GM18909 (cell line): Measurements from ENCODE around the gene COL23A1.

Experiments
- ATAC-seq: cut with Tn5 transposase; IDR thresholded peaks from one replicate; pipeline ENCODE4 v1.9.1; 2021; ENCODE audit warnings: mild to moderate bottlenecking; ENCODE audit not compliant: unreplicated experiment, poor library complexity

COL23A1 gene

DNA sequence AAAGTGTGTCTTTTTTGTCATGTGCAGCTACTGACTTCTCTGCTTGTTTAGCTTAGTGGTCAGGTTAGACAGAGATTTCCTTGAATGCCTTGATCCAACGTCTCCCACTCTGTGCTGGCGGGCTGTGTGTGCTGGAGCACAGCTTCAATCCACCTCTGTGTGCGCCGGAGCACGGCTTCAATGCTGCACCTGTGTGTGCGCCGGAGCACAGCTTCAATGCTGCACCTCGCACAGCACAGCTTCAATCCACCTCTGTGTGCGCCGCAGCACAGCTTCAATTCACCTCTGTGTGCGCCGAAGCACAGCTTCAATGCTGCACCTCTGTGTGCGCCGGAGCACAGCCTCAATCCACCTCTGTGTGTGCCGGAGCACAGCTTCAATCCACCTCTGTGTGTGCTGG lies 288.6 kb downstream of the COL23A1 start:
- no peak for ATAC-seq

DNA sequence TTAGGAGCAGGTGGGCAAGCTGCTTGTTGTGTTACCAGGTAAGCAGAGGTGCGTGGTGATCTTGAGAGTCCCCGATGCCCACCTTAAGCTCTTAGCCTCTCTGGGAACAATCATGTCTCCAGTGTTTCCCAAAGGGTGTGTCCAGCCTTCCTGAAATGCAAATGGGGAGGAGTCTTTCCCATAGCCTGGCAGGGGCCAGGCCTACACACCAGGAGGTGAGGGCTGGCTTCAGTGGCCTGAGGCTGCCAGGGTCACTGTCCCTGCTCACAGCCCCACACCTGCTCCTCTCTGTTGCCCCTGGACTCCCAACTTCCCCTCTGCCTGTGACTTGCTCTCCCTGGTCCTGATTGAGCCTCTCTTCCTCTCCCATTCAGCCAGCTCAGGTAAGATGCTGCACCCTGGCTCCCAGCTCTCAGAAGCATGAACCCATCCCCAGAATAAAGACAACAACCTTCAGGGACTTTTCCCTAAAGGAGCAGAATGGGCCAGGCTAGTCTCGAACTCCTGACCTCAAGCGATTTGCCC lies 291.8 kb downstream of the COL23A1 start:
- ATAC-seq, result no peak

DNA sequence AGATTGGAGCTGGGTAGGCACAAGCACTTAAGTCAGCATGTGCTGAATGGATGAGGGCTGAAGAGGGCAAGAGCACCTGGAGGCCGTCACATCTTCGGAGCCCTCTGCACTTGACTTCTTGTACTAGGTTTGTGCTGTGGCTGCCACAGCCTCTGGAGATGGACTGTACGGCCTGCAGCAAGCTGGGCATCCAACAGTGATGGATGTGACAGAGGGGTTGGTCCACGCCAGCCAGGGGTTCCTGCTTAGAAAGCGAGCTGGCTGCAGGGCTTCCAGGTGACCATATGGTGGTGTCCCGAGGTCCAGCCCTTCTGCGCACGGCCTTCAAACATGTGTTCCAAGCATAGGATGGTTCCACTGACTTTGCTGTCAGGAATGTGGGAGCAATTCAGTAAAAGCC lies 292.4 kb downstream of the COL23A1 start:
- ATAC-seq, result no peak

DNA sequence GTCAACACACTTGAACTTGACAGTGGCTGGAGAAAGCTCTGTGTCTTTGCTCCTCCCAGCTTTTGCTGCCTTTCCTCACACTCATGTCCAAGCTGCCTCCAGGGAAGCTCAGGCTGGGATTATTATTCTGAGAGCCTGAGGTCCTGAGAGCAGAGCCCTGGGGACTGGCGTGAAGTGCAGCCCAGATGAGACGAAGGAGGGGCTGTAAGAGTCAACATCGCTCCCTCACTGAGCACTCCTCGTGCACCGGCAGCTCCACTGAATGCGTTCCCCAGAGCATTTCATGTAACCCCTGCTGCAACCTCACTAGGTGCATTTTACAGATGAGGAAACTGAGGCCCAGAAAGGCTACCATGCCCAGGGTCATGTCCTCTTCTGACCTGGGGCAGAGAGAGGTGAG lies 294.1 kb downstream of the COL23A1 start:
- no peak for ATAC-seq

DNA sequence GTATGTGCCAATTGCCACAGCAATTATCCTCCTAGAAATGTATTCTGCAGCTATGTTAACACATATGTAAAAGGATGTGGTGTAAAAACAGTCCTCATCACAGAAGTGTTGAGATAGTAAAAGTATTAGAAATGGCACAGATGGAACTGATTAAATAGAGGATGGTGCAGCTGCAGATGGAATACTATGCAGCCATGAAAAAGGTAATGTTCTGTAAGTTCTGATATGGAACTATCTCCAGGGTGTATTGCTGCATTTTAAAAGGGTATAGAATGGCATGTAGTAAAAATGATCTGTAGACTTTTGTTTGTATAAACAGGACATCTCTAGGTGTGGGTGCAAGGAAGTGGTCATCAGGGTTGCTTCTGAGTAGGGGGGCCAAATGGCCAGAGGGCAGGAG lies 294.6 kb downstream of the COL23A1 start:
- ATAC-seq, result no peak

DNA sequence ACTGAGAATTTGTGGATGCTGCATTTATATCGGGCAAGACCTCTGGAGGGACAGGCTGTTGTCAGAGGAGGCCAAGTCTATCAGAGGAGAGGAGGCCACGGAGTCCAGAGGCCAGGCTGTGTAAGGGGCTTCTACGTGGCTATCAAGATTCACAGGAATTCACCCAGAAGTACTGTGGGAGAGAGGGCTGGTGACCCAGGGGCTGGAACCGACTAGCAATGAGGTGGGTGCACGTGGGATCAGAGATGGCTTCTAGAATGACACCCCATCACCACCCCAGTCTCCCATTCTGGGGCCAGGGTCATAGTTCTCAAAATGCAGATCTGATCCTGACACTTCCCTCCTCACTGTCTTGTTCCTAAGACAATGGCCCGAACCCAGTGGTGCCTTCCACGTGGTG lies 296.4 kb downstream of the COL23A1 start:
- ATAC-seq, result no peak

DNA sequence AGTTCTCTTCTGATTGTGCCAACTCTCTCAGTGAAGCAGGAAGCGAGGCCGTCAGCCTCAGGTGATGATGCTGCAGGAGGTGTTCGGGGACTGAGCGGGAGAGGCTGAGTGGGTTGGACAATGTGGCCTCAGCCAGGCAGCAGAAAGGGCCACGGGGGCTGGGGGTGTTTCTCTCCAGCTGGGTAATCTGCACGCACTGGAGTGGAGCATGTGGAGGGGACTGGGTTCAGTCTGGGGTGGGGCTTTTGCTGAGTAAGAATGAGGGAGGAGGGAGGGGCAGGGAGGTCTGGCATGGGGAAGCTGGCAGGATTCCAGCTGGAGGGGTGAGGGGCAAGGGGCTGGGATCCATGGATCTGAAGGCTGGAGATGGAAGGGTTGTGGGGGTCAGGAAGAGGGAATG lies 296.8 kb downstream of the COL23A1 start:
- no peak for ATAC-seq

DNA sequence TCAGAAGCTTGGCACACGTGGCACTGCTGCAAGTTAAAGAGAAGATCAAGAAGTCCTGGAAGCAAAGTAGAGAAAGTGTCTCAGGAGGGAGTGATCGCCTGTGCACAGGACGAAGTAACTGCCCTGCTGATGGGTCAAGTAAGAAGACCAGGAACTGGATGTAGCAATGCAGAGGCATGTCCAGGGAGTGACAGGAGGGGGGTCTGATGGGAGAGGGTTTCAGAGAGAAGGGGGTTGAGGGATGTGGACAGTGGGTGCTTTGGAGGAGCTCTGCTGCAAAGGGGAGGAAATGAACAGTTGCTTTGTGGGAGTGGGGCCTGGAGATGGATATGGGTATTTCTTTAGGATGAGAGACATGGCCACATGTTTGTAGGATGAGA lies 297.4 kb downstream of the COL23A1 start:
- no peak for ATAC-seq

DNA sequence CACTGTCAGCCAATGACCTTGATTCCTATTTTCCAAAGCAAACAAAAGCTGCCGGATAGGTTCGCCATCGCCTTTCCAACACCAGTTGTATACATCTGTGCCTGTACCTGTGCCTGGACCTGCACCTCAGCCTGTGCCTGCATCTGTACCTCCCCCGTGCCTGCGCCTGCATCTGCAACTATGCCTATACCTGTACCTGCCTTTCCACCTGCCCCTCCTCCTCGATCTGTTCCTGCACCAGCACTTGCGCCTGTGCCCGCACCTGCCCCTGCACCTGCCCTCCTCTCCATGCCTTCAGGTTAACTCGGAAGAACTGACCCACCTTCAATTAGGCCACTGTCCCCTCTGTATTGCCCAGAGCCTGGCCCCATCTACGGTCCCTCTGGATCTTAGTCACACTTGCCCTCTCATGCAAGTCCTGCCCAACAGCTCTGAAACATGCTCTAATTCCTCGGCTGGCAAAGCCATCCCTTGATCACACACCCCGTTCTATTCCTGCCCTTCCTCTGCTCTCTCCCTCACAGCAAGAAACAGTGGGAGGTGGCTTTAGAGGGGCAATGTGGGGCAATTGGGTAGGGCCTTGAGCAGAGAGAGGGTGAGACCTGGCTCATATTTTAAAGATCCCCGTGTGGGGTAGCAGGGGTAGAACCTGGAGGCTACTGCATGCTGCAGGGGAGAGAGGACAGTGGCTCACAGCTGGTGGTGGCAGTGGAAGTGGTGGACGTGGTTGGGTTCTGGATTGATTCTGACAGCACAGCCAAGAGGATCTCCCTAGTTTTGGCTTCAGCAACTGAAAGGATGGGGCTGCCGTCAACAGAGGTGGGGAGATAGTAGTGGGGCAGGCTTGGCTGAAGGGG lies 298.0 kb downstream of the COL23A1 start:
- ATAC-seq, result no peak

DNA sequence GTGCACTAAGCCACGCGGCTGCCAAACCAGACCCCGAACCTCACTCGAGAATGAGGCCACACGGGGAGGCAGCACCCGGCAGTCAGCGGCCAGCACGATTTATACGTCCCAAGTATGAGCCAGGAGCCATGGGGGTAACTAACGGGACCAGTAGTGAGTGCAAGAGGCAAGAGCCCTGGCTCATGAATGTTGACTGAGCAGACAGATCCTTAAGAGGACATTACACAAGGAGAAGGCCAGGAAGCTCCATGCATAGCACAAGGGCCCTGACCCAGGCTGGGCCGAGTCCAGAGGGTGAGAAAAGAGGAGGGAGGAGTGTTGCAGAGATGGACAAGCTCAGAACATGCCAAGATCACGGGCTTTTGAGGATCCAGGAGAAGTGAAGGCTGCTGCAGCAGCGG lies 299.0 kb downstream of the COL23A1 start:
- no peak for ATAC-seq

DNA sequence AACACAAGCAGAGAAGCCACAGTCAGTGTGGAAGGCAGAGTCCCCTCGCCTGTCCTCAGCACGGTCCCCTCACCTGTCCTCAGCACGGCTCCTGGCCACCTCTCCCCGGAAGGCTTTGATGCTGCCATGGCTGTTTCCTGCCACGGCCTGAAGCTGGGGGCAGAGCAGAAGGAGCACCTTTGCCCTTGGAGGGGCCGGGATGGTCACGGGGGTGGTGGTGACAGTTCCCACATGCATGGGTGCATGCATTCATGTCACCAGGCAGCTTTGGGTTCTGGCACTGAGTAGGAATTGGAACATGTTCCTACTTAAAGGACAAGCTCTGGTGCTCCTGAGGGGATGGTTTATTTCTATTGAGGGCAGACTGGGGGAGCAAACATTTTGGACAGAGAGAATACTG lies 299.8 kb downstream of the COL23A1 start:
- ATAC-seq, result no peak

DNA sequence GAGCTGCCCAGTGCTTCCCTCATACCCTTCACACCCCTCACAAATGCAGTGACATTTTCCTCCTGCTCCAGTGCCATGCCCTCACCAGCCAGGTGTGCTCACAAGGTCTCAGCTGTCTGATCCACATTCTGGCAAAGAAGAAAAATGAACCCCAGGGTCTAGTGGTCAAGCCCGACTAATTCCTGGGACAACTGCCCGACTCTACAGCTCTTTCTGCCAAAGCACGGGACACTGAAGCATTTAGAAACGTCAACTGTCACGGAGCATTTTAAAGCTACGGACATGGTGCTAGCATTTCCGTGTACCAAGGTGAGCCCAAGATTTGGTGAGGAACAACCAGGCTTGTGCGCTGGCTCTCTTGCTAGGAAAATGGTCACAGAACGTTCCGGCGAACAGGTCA lies 300.8 kb downstream of the COL23A1 start:
- no peak for ATAC-seq

DNA sequence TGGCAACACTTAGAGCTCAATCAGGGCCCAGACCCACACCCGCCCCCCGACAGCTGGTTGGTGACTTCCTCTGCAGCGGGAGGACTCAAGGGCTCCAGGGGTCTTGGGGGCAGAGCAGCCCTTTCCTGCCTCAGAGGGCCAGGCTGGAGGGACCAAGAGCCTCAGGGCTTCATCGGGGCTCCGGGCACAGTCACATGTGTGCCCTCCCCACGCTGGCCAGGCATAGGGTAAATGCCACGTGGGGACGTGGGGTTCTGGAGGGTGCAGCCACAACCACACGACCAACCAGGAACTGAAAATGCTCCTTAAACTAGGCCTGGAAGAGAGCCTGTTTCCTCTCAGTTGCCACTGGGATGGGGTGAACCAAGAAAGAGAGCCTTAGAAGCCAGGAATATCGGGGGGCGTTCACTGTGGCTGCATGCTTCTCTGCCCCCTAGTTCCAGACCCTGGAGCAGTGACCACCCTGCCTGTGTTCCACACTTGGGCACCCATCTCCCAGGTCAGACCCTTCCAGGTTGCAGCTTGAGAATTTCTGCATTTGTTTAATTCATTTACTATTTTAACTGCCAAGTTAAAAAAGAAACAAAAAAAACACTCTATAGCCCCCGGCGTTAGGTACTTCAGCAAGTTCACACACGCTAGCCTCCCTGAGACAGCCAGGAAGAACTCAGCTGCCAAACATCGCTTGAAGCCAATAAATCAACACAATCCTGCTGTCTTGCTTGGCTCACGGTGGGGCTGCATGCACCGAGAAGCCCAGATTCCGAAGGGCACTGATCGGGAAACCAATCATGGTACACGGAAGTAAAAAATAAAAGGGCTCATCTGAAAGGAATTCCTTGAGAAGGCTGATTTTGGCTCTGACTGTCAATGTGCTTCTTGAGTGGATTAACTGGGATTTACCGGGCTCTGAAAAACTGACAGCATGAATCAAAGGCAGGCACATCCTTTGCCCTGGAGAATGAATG lies 301.5 kb downstream of the COL23A1 start:
- no peak for ATAC-seq

DNA sequence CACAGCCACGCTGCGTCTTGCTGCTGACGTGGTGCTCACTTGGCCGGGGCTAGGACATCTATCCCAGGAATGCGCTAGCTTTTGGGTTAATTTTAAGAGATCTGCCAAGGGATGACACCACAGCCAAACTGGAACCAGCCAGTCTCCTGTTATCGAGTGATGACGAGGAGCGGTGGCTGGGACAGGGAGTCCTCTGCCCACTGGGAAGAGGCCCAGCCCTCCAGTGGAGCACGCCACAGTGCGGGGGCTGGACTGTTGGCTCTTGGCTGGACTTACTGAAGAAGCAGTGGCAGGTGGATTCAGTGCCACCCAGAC lies 302.4 kb downstream of the COL23A1 start:
- ATAC-seq, result no peak

DNA sequence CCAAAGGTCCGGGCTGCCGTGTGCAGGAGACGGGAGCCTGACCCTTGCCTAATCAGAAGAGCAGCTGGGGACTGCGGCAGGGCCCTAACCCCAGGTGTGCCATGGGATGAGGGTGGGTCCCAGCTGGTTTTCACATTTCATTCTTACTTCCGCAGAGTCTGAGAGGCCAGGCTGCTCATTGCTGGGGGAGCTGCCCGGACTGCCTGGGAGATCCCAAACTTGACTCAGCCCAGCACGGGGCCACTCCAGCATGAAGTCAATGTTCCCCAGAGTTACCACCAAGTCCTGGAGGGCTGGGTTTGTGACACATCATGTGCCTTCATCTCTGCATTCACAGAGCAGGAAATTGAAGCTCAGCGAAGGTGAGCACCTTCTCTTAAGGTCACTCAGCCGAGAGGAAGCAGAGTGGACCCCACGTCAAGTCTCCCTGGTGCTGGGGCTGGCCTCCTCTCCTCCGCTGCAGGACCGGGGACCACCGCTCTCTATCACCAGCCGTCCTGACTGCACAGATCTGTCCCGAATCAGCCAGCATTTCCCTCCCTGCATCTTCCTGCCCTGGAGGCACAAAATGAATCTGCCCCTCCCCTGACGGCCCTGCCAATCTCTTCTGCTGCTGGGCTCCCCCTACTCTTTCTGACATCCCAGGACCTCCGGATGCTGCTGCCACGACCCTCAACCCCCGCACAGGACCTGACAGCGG lies 303.0 kb downstream of the COL23A1 start:
- no peak for ATAC-seq

DNA sequence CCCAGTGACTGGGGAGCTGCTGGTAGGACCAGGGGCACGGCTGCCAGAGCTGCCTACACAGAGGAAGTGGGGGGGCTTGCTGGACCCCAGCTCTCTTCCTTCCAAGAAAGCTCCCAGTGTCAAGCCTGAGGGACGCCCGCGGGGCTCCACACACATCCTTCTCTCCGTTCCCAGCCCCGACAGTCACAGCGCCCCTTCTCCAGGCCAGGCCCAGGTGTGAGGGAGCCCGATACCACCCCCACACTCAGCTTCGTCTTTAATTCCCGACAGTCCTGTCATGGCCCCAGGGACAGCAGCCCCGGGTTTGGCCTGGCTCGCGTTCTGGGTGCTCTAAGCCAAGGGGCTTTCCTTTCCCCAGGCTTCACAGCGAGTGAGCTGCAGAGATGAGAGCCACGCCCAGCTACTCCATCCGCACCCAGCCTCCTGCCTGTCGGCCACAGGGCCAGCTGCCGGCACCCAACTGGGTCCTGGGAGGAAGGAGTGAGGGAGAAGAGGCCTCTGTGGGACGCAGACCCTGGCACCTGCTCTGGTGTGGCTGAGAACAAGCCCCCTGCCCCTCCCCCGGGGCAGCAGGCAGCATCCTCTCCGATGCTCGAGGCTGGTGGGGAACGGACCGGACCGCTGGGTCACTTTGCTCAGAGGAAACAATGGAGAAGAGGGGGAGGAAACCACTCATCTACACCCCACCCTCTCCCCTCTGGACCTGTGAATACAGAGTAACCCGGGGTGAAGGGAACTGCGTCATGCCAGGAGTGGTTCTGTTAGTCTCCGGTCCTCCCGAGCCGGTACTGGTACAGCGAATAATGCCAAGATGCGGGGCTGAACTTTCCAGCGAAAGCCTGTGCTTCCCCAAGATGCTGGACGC lies 303.7 kb downstream of the COL23A1 start:
- ATAC-seq, result no peak

DNA sequence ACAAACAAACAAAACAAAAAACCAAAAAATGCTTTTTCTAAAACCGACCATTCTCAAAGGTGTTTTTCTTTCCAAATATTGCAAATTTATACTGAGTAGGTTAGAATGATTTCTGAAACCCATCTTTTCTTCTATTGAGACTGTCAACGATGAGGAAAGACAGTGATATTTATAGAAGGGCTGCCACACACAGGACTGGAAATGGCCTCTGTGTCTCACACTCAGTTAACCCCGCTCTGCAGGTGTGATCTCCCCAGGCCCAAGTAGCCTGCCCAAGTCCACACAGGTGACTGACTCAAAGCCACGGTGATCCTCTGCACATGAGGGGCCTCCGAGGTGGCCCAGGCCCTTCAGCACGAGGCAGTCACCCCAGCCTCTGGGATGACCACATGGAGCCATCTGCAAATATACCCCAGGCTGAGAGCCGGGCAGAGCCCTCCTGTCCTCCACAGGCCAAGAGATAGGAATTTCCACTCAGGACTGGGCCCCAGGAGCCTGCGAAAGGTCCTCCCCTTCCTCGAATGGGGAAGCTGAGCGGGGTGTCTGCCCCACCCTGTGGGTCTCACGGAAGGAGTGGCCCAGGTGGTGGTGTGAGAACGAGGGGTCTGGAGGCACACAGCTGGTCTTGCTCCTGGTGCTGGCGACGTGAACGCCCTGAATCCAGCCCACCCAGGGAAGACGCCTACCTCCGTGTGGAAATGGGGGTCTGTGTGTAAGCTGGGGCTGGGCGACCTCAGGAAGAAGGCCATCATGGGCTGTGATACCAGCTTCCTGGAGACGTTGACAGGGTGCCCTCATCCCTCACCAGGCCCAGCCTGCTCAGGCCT lies 304.6 kb downstream of the COL23A1 start:
- no peak for ATAC-seq

DNA sequence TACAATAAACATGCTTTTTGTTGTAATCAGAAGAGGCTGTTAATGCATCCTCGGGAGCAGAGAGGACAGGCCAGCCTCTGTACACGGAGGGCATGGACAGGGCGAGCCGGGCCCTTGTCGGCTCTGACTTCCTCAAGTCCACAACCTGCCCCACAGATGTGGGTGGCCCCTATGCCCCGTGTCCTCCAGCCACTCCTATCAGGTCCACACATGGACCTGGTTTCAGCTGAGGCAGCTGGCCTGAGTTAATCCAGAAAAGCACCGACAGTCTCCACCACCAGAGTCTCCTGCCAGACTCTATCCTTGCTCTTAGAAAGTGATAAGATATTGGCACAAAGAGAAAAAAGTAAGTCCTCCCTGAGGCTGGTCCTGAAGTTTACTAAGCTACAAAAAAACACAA lies 305.2 kb downstream of the COL23A1 start:
- ATAC-seq, result no peak

DNA sequence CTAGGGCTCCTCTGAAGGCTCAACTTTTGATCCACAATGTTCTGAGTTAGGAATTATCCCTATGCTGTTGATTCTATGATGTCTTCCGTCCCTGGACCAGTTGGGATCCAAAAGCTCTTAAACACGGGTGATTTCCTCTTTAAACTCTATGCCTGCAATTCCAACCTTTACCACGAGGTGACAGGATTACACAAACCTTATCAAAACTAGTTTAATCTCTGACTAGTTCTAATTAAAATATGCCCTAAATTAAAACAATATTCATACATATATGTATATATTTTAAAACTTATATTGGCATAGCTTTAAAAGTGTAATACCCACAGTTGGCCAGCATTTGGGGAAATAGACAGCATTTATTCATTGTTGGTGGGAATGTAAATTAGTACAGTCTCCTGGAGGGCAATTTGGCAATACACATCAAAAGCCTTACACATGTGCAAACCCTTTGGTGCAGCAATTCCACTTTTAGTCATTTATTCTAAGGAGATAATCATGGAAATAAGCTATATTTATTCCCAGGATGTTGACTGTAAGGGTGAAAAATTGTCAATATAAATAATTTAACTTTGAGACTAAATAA lies 306.0 kb downstream of the COL23A1 start:
- no peak for ATAC-seq
